CD4-positive, alpha-beta T cell treated with Interleukin-6 at 100 ng/mL for 8 hours (primary cell): Measurements from ENCODE around the gene MOCS2.
A peak's percentile ranks its signal among the peaks of the same experiment; 100 is the strongest.
"Not testable (repeated sequence)": the region's sequence is repeated elsewhere in the genome, so short reads cannot be mapped to it uniquely, and the experiment has no call there.

ENCODE experiments used
- DNase-seq: peaks from one replicate; pipeline ENCODE4 v3.0.0-alpha.2; 2020; ENCODE audit warnings: mixed read lengths, low spot score

The MOCS2 gene, protein sequence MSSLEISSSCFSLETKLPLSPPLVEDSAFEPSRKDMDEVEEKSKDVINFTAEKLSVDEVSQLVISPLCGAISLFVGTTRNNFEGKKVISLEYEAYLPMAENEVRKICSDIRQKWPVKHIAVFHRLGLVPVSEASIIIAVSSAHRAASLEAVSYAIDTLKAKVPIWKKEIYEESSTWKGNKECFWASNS

GRCh38 chr5:53109443-53110127 lies at the start of gene MOCS2:
Gene MOCS2, minus strand, starts transcription at chr5:53109757. Its CDS starts 2,583 bp downstream, at chr5:53107174.
- peak; percentile 92 for DNase-seq

GRCh38 chr5:53151713-53152458 lies 42.3 kb upstream of the MOCS2 start:
- no peak for DNase-seq

DNA sequence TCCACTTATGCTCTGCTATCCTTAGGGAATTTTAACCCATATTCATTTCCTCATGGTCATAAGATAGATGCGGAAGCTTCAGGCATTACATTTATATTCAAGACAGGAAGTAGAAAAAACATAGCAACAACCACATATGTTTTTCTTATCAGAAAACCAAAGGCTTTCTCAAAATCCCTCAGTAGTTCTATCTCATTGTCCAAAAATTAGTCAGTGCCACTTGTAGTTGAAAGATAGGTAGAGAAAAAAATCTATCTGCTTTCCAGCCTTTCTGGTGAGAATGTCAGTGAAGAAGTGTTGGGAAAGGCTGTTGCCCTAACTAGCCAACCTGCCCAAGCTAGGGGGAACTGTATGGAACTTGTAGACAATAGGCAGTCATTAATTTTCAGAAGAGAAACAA lies 23.5 kb upstream of the MOCS2 start:
- no peak for DNase-seq

GRCh38 chr5:53130266-53130665 lies 20.7 kb upstream of the MOCS2 start:
- DNase-seq = no peak

GRCh38 chr5:53128481-53128880 lies 18.9 kb upstream of the MOCS2 start:
- no peak for DNase-seq

GRCh38 chr5:53127107-53127506 lies 17.6 kb upstream of the MOCS2 start:
- no peak for DNase-seq

DNA sequence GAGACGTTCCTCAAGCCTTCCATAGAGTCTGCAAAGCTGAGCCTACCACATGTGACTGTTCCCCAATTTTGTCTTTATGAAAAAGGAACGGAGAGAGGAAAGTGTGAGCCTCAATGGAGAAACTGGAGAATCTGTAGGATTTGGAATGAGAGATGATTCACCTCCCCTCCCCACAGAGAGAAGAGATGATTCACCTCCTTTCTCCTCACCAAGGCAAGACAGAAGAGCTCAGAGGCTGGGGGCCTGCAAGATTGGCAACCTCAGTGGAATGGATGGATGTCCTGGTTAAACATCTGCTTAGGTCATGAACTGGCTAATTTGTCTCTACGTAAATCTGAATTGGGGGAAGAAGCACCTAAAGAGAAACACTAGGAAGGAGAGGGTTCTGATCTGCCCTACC lies 17.0 kb upstream of the MOCS2 start:
- no peak for DNase-seq

DNA sequence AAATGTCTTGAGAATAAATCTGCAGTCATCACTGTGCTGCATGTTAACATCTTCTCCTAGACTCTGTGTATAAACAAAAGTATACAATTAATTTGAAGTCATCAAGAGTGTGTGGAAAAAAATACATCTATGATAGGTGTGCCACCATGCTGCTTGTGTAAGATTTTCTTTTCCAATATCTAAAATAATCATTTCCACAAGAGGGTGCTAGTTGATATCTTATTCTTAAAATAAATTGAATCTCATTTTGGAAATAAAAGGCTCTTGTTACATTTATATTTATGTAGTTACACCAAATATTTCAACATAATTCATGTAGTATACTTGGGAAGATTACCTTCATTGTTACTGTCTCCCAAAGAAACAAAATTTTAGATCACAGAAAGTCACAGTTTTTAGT lies 14.1 kb upstream of the MOCS2 start:
- no peak for DNase-seq

- no peak for DNase-seq
Measured at GRCh38 chr5:53120165-53120564, 10.6 kb upstream of the MOCS2 start.

- no peak for DNase-seq
Measured at GRCh38 chr5:53118879-53119278, 9.3 kb upstream of the MOCS2 start.

DNA sequence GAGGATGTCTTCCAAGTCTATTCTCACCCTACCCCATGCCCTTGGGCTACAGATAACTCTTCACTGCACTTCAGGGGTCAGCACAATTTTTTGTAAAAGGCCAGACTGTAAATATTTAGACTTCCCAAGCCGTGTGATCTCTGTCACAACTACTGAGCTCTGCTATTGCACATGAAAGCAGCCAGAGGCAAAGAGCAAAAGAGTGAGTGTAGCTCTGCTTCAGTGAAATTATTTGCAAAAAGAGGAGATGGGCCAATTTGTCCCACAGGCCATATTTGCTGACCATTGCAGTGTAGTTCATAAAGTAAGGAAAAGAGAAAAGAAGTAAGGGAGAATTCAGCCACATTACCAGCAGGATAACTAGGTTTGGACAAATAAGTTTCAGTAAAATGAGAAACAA lies 7.0 kb upstream of the MOCS2 start:
- no peak for DNase-seq

GRCh38 chr5:53114988-53115387 lies 5.4 kb upstream of the MOCS2 start:
- no peak for DNase-seq

GRCh38 chr5:53113947-53114346 lies 4.4 kb upstream of the MOCS2 start:
- DNase-seq = no peak

- no peak for DNase-seq
Measured at GRCh38 chr5:53112909-53113308, 3.4 kb upstream of the MOCS2 start.

DNA sequence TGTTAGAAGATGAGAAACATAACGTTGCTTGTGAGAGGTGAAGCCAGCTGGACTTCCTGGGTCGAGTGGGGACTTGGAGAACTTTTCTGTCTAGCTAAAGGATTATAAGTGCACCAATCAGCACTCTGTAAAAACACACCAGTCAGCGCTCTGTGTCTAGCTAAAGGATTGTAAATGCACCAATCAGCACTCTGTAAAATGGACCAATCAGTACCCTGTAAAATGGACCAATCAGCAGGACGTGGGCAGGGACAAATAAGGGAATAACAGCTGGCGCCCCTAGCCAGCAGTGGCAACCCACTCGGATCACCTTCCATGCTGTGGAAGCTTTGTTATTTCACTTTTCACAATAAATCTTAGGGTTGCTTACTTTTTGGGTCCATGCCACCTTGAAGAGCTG lies 2.8 kb upstream of the MOCS2 start:
- DNase-seq = not testable (repeated sequence)

GRCh38 chr5:53111139-53111538 lies 1.6 kb upstream of the MOCS2 start:
- no peak for DNase-seq

DNA sequence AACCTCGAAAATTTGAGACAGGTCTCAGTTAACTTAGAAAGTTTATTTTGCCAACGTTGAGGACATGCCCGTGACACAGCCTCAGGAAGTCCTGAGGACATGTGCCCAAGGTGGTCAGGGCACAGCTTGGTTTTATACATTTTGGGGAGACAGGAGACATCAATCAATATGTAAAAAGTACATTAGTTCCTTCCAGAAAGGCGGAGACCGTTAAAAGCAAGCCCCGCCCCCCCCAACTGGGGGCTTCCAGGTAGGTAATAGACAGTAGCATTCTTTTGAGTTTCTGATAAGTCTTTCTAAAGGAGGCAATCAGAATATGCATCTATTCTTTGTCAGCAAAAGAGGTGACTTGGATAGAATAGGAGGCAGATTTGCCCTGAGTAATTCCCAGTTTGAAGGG lies 599 bp upstream of the MOCS2 start:
- DNase-seq = no peak

DNA sequence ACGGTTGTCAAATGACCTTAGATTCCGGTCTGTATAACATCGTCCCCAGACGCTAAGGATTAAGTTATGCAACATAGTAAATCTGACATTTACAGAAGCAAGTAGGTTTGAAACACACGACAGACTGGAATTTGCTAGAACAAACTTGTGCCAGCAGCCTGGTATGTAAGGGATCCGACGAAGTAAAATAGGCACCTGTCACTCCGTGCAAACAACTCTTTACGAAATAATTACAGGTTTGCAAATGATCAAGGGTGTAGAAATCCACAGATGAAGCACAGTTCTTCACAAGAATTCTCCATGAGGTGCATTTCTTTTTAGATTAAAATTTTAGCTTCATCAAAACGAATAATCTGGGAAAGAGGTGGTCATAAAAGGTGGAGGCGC lies 508 bp downstream of the MOCS2 start:
- no peak for DNase-seq

DNA sequence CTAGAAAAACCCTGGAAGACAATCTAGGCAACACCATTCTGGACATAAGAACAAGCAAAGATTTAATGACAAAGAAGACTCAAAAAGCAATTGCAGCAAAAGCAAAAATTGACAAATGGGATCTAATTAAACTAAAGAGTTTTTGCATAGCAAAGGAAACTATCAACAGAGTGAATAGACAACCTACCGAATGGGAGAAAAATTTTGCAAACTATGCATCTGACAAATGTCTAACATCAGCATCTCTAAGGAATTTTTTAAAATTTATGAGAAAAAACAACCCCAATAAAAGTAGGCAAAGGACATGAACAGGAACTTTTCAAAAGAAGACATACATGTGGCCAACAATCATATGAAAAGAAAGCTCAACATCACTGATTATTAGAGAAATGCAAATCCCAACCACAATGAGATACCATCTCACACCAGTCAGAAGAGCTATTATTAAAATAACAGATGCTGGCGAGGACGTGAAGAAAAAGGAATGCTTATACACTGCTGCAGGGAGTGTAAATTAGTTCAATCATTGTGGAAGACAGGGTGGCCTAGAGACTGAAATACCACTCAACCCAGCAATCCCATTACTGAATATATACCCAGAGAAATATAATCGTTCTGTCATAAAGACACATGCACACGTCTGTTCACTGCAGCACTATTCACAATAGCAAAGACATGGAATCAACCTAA lies 3.8 kb downstream of the MOCS2 start:
- DNase-seq = no peak

DNA sequence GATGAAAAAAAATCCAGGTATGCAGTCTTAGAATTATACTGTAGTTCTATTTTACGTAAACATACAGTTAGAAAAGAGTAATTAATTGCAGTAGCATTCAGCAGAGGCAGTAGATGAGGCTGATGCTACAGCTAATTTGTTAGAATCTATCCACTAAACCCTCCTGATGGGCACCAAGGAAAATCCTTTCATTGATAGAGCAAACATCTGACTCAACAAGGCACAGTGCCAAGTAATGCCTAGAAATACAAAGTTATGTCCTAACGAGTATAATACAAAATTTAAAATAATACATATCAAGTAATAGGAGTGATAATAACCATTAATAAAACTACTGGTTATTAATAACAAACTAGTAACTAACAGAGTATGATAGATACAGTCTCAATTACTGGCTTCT lies 9.0 kb downstream of the MOCS2 start:
- DNase-seq = no peak

GRCh38 chr5:53099546-53099945 lies 10.0 kb downstream of the MOCS2 start:
- DNase-seq = no peak

DNA sequence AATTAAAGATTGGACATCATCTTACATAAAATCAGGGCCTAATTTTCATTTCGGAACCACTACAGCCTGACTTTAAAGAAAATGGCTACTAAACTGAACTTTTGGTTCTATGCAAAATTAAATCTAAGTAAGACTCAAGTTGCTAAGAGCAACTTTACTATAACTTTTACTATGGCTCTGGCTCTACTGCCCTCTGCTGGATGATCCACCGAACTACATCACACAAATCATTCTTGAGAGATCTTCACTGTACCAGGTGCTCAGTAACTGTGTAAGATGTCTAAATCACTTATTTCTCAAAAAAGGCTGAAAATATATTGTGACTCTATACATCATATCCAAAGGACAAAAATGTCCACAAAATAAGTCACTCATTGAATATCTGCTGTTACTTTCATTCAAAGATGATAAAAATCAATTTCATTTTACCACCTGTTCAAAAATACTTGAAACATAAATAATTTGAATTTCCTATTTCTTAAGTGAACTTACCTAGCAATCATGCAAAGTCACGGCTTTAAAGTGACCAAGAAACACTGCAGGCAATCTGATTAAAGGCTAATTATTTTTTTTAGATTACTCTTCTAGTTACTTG lies 13.5 kb downstream of the MOCS2 start:
- peak; percentile 63 for DNase-seq
